CD4-positive, CD25-positive, alpha-beta regulatory T cell (primary cell): ENCODE data around the gene AADACL3. TPM values are rescaled to one million over a fixed set of nuclear protein-coding genes. Genes with fewer than 3 reads are reported as not detected.
"Not testable (repeated sequence)": the region's sequence is repeated elsewhere in the genome, so short reads cannot be mapped to it uniquely, and the experiment has no call there.

Experiments used
- ATAC-seq, 2 donors: fragments of 150-1000 bp; cut with Tn5 transposase; one replicate each; pipeline ENCODE4 v1.10.0; 2021; ENCODE audit warnings: low read depth in 2 of 2, moderate number of reproducible peaks in 2 of 2, moderate library complexity in 1 of 2
- DNase-seq, 3 donors: peaks; one replicate each; pipeline versions ENCODE4 v3.0.0 to v3.0.0-alpha.2; 2012 to 2022; ENCODE audit warnings: mixed read lengths in 1 of 3
- H3K27ac ChIP-seq: one replicate; pipeline ENCODE4 v1.7.0; 2013; ENCODE audit warnings: mild to moderate bottlenecking, low read length; ENCODE audit not compliant: insufficient read depth, poor library complexity, severe bottlenecking
- H3K27me3 ChIP-seq: one replicate; pipeline ENCODE4 v1.7.0; 2013; ENCODE audit warnings: low read length; ENCODE audit not compliant: control insufficient read depth, insufficient read depth
- H3K36me3 ChIP-seq: one replicate; pipeline ENCODE4 v1.7.0; 2013; ENCODE audit warnings: mild to moderate bottlenecking, low read length, moderate library complexity; ENCODE audit not compliant: control insufficient read depth, insufficient read depth
- H3K4me1 ChIP-seq: 2 replicates; pipeline ENCODE4 v1.7.0; 2013; ENCODE audit warnings: mild to moderate bottlenecking, low read length; ENCODE audit not compliant: insufficient read depth, control insufficient read depth, poor library complexity, severe bottlenecking
- H3K4me3 ChIP-seq: one replicate; pipeline ENCODE4 v1.7.0; 2013; ENCODE audit warnings: low read depth, mild to moderate bottlenecking, low read length, moderate library complexity
- H3K9me3 ChIP-seq, 2 experiments: 1 replicate in 1 of 2; 2 replicates in 1 of 2; pipeline ENCODE4 v1.7.0; 2013; ENCODE audit warnings: low read length in 2 of 2, mild to moderate bottlenecking in 1 of 2, moderate library complexity in 1 of 2; ENCODE audit not compliant: control insufficient read depth in 2 of 2
- H3K27ac Mint-ChIP-seq, 3 donors: one replicate each; pipeline ENCODE4 v1.8.0; 2020 to 2022; ENCODE audit warnings: mild to moderate bottlenecking in 3 of 3, mixed read lengths in 3 of 3, moderate library complexity in 2 of 3
- H3K27me3 Mint-ChIP-seq: one replicate; pipeline ENCODE4 v1.8.0; 2022; ENCODE audit warnings: mild to moderate bottlenecking, mixed read lengths
- H3K36me3 Mint-ChIP-seq: one replicate; pipeline ENCODE4 v1.8.0; 2020; ENCODE audit warnings: mixed read lengths
- H3K4me1 Mint-ChIP-seq, 4 donors: one replicate each; pipeline ENCODE4 v1.8.0; 2020 to 2022; ENCODE audit warnings: mixed read lengths in 4 of 4, mild to moderate bottlenecking in 1 of 4
- H3K4me3 Mint-ChIP-seq, 4 donors: one replicate each; pipeline ENCODE4 v1.8.0; 2020 to 2022; ENCODE audit warnings: mild to moderate bottlenecking in 4 of 4, mixed read lengths in 4 of 4, moderate library complexity in 3 of 4
- H3K9me3 Mint-ChIP-seq, 7 donors: one replicate each; pipeline ENCODE4 v1.8.0; 2020 to 2022; ENCODE audit warnings: mixed read lengths in 7 of 7, mild to moderate bottlenecking in 3 of 7, moderate library complexity in 2 of 7
- polyA plus RNA-seq, 4 donors: library from polyadenylated mRNA; unstranded; fragments of 300-500 nt; fragmentation: Illumina TruSeq; gene quantifications; one replicate each; pipeline ENCODE4 v1.2.3, GENCODE V29; 2021
- total RNA-seq: library from RNA; stranded (reverse); gene quantifications from one replicate; pipeline ENCODE4 v1.2.3, GENCODE V29; 2022

Gene AADACL3
- total and polyA plus RNA-seq, 5 donors from 2014 or later = not detected

- Mint-ChIP-seq H3K27me3 (peaks cover 17% of the 10 kb centered on the region), H3K4me3 (no peak overlapping the region), H3K4me1 (no peaks in the 10 kb centered on the region)
Measured at GRCh38 chr1:12722626-12723025, 6.7 kb downstream of the AADACL3 start.

GRCh38 chr1:12728391-12728790 is 12.5 kb downstream of the AADACL3 start:
- Mint-ChIP-seq H3K27me3 (peaks cover 12% of the 10 kb centered on the region), H3K4me1 (no peaks in the 10 kb centered on the region), H3K36me3 (no peaks in the 10 kb centered on the region), H3K27ac (no peak overlapping the region), H3K4me3 (no peak overlapping the region), H3K9me3 (peaks cover 0 to 18% (median 10%) of the 10 kb centered on the region in 7 donors)
- peaks cover 0 to 6% of the 10 kb centered on the region in 2 experiments for H3K9me3 ChIP-seq
- no peak overlapping the region for H3K4me3 ChIP-seq
- H3K27ac ChIP-seq = no peak overlapping the region
- ATAC-seq (no peak), DNase-seq (no peak)
- H3K4me1 ChIP-seq = no peaks in the 10 kb centered on the region
- no peaks in the 10 kb centered on the region for H3K36me3 ChIP-seq
- H3K27me3 ChIP-seq = peaks cover 5% of the 10 kb centered on the region

More at GRCh38 chr1:12722626-12723025, 6.7 kb downstream of the AADACL3 start:
- Histone ChIP-seq H3K9me3 (no peaks in the 10 kb centered on the region), H3K27me3 (peaks cover 5% of the 10 kb centered on the region), H3K36me3 (no peaks in the 10 kb centered on the region), H3K4me1 (no peaks in the 10 kb centered on the region), H3K27ac (no peak overlapping the region), H3K4me3 (no peak overlapping the region)
- H3K27ac Mint-ChIP-seq = no peak overlapping the region
- no peaks in the 10 kb centered on the region for H3K36me3 Mint-ChIP-seq
- peaks cover 0 to 1% (median 0%) of the 10 kb centered on the region in 7 donors for H3K9me3 Mint-ChIP-seq
- no peak for DNase-seq
- ATAC-seq = no peak

GRCh38 chr1:12730156-12730555 is 14.2 kb downstream of the AADACL3 start:
- no peak for ATAC-seq
- Histone ChIP-seq H3K4me1 (no peaks in the 10 kb centered on the region), H3K4me3 (no peak overlapping the region), H3K36me3 (no peaks in the 10 kb centered on the region), H3K27me3 (peaks cover 8% of the 10 kb centered on the region), H3K9me3 (peaks cover 0 to 6% of the 10 kb centered on the region in 2 experiments), H3K27ac (no peak overlapping the region)
- peaks cover 0 to 21% (median 12%) of the 10 kb centered on the region in 7 donors for H3K9me3 Mint-ChIP-seq
- no peaks in the 10 kb centered on the region for H3K36me3 Mint-ChIP-seq
- no peak overlapping the region for H3K4me3 Mint-ChIP-seq
- DNase-seq = no peak
- no peak overlapping the region for H3K27ac Mint-ChIP-seq
- no peaks in the 10 kb centered on the region for H3K4me1 Mint-ChIP-seq
- peaks cover 22% of the 10 kb centered on the region for H3K27me3 Mint-ChIP-seq

- H3K4me1 Mint-ChIP-seq, H3K4me3 Mint-ChIP-seq, ATAC-seq, H3K36me3 ChIP-seq, H3K4me1 ChIP-seq, H3K36me3 Mint-ChIP-seq, H3K27ac ChIP-seq, DNase-seq, H3K4me3 ChIP-seq, H3K27ac Mint-ChIP-seq: not testable (repeated sequence)
- peaks cover 15% of the 10 kb centered on the region for H3K27me3 ChIP-seq
- Mint-ChIP-seq H3K27me3 (peaks cover 27% of the 10 kb centered on the region), H3K9me3 (peaks cover 0 to 25% (median 12%) of the 10 kb centered on the region in 7 donors)
- H3K9me3 ChIP-seq = peaks cover 0 to 11% of the 10 kb centered on the region in 2 experiments
Measured at GRCh38 chr1:12731084-12731483, 15.2 kb downstream of the AADACL3 start.

- ATAC-seq (no peak), DNase-seq (no peak)
- H3K27ac Mint-ChIP-seq = no peak overlapping the region
- no peak overlapping the region for H3K27ac ChIP-seq
- peaks cover 0 to 35% (median 14%) of the 10 kb centered on the region in 7 donors for H3K9me3 Mint-ChIP-seq
- H3K9me3 ChIP-seq = peaks cover 5 to 10% of the 10 kb centered on the region in 2 experiments
- no peak overlapping the region for H3K4me3 Mint-ChIP-seq
- H3K36me3 Mint-ChIP-seq = no peaks in the 10 kb centered on the region
- no peaks in the 10 kb centered on the region for H3K4me1 Mint-ChIP-seq
- H3K4me3 ChIP-seq = no peak overlapping the region
- no peaks in the 10 kb centered on the region for H3K4me1 ChIP-seq
- peaks cover 44% of the 10 kb centered on the region for H3K27me3 Mint-ChIP-seq
- H3K27me3 ChIP-seq = peaks cover 12% of the 10 kb centered on the region
- H3K36me3 ChIP-seq = no peaks in the 10 kb centered on the region
Measured at GRCh38 chr1:12734651-12735050, 18.7 kb downstream of the AADACL3 start.

GRCh38 chr1:12738934-12739333 is 23.0 kb downstream of the AADACL3 start:
- no peaks in the 10 kb centered on the region for H3K4me1 ChIP-seq
- H3K27ac ChIP-seq = no peak overlapping the region
- H3K36me3 Mint-ChIP-seq = no peaks in the 10 kb centered on the region
- no peak overlapping the region for H3K4me3 Mint-ChIP-seq
- peaks cover 49% of the 10 kb centered on the region for H3K27me3 Mint-ChIP-seq
- no peaks in the 10 kb centered on the region for H3K4me1 Mint-ChIP-seq
- ATAC-seq (no peak), DNase-seq (no peak)
- H3K36me3 ChIP-seq = no peaks in the 10 kb centered on the region
- no peak overlapping the region for H3K4me3 ChIP-seq
- peaks cover 5 to 10% of the 10 kb centered on the region in 2 experiments for H3K9me3 ChIP-seq
- no peak overlapping the region for H3K27ac Mint-ChIP-seq
- H3K27me3 ChIP-seq = peaks cover 17% of the 10 kb centered on the region
- peaks cover 0 to 15% (median 9%) of the 10 kb centered on the region in 7 donors for H3K9me3 Mint-ChIP-seq

- no peak overlapping the region for H3K4me3 Mint-ChIP-seq
- H3K9me3 ChIP-seq = peaks cover 5 to 10% of the 10 kb centered on the region in 2 experiments
- H3K36me3 ChIP-seq = no peaks in the 10 kb centered on the region
Measured at GRCh38 chr1:12739613-12740012, 23.7 kb downstream of the AADACL3 start.

GRCh38 chr1:12741946-12742345 is 26.0 kb downstream of the AADACL3 start:
- ATAC-seq (no peak), DNase-seq (no peak)
- peaks cover 40% of the 10 kb centered on the region for H3K27me3 Mint-ChIP-seq
- peaks cover 0 to under 1% of the 10 kb centered on the region in 2 experiments for H3K9me3 ChIP-seq
- no peak overlapping the region for H3K4me3 ChIP-seq
- peaks cover 6% of the 10 kb centered on the region for H3K27me3 ChIP-seq
- H3K36me3 Mint-ChIP-seq = no peaks in the 10 kb centered on the region
- no peaks in the 10 kb centered on the region for H3K36me3 ChIP-seq
- H3K4me1 Mint-ChIP-seq = no peaks in the 10 kb centered on the region
- no peak overlapping the region for H3K27ac ChIP-seq
- H3K4me3 Mint-ChIP-seq = no peak overlapping the region
- no peaks in the 10 kb centered on the region for H3K4me1 ChIP-seq
- no peak overlapping the region for H3K27ac Mint-ChIP-seq
- peaks cover 0 to 10% (median 4%) of the 10 kb centered on the region in 7 donors for H3K9me3 Mint-ChIP-seq

More at GRCh38 chr1:12739613-12740012, 23.7 kb downstream of the AADACL3 start:
- ATAC-seq (no peak), DNase-seq (no peak)
- H3K4me1 Mint-ChIP-seq = no peaks in the 10 kb centered on the region
- H3K4me1 ChIP-seq = no peaks in the 10 kb centered on the region
- H3K36me3 Mint-ChIP-seq = no peaks in the 10 kb centered on the region
- H3K27ac ChIP-seq = no peak overlapping the region
- peaks cover 51% of the 10 kb centered on the region for H3K27me3 Mint-ChIP-seq
- peaks cover 17% of the 10 kb centered on the region for H3K27me3 ChIP-seq
- H3K27ac Mint-ChIP-seq = no peak overlapping the region
- H3K9me3 Mint-ChIP-seq = peaks cover 0 to 15% (median 9%) of the 10 kb centered on the region in 7 donors
- H3K4me3 ChIP-seq = no peak overlapping the region
